Stimulated activated CD4-positive, alpha-beta T cell treated with anti-CD3 and anti-CD28 coated beads, Interleukin-4, amount 100 ng/mL, for 48 hours (primary cell): Measurements from ENCODE around the gene ZNF385B.

ENCODE experiments used
- DNase-seq, 2 donors: peaks; one replicate each; pipeline ENCODE4 v3.0.0-alpha.2; 2020; ENCODE audit warnings: low read depth in 2 of 2

ZNF385B gene

DNA sequence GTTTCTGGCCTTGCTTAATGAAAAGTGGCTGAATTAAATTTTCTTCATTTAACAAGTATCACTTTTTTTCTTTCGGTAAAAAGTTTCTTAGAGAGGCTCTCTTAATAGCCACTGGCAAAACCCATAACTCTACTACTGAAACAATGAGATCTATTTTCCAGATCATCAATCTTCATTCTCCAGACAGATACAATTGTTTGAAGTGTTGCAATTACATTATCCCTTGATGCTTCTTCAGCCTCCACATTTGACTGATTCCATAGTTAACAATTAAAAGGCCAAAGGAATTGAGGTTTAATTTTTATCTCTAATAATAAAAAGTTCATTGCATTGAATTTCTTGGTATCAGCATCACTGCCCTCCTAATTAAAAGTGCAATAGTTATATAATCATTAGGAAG is 176.3 kb downstream of the ZNF385B start:
- no peak for DNase-seq

DNA sequence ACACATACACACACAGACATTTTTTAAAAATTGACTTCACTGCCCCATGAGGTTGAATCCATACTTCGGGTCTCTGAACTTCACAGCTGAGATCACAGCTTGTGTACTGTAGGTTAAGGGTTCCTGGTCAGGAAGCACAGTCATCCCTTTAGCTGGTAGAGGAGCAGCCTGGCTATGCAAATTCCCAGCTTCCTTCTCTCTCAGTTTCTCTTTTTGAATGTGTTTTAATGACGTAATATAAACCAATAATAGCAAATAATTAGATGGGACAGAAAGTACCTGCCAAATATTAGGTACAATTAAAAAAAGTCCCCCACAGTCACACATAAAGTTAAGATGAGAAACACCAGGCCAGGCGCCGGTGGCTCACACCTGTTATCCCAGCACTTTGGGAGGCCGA is 178.7 kb downstream of the ZNF385B start:
- no peak for DNase-seq

DNA sequence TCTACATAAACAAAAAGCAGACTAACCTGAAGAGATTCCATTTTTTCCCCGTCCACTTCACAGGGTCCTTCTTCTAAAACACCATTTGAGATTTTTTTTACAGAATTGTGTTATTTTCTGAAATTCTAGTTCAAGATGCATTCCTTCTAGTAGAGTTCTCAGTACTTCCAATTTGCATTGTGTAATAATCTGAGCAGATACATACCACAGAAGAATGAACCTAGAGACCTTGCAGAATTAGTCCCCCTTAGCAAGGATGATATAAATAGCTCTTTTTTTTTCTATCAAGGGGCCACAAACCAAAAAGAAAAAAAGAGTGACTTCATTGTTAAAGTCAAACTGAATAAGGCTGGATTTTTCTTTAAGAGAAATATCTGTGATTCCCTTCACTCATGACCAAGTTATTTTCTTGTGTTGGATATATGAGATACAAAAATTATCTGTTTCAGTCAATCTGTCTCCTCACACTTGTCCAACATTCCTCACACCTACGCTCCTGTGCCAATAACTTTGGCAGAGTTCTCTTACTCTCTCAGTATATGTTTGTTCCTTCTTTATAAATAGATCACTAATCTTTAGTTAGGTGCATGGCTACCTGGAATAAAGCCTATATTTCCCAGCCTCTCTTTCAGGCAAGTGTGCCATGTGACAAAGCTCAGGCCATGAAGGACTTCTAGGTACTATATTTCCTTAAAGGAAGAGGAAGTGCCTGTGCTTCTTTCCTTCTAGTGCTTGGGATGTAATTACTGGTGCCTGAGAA is 183.5 kb downstream of the ZNF385B start:
- DNase-seq = no peak

DNA sequence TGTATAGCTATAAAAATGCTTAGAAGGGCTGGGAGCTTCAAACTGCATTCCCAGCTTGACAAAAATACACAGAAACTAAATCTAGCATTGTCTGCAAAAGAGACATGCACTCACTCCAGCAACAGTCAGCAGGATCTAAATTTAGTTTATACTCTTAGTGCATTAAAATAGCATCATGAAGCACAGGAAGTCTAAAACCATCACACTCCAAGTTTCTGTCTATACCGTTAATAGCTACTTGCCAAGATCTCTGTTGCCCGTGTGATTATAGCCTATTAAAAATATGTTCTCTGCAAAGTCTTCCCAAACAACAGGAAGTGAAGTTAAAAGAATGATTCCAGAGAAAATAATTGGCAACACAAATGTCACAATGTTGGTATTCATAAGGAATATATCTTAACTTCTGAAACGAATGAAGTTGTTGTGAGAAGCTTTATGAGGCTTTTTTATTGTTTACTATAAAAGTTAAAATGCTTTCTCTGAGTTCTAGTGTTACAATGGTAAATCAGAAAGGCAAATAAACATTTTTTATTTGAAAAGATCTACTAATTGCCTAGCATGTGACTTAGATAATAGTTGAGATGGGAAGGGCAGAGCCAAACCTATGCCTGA is 184.2 kb downstream of the ZNF385B start:
- DNase-seq = no peak

DNA sequence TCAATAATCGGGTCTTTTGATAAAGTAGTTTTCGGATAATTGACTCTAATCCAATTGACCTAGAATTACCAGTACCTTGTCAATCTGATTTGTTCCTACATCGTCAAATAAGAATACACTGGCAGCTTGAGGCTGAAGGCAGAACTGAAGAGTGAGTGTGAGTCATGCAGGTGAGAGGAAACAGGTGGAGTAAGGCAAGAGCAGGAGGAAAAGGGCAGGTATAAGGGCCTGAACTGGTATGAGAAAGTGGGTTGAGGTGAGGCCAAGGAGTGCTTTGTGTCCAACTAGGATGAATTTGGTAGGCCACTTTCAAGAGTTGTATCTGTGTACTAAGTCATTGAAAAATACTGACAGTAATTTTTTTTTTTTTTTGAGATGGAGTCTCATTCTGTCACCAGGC is 186.0 kb downstream of the ZNF385B start:
- no peak for DNase-seq

DNA sequence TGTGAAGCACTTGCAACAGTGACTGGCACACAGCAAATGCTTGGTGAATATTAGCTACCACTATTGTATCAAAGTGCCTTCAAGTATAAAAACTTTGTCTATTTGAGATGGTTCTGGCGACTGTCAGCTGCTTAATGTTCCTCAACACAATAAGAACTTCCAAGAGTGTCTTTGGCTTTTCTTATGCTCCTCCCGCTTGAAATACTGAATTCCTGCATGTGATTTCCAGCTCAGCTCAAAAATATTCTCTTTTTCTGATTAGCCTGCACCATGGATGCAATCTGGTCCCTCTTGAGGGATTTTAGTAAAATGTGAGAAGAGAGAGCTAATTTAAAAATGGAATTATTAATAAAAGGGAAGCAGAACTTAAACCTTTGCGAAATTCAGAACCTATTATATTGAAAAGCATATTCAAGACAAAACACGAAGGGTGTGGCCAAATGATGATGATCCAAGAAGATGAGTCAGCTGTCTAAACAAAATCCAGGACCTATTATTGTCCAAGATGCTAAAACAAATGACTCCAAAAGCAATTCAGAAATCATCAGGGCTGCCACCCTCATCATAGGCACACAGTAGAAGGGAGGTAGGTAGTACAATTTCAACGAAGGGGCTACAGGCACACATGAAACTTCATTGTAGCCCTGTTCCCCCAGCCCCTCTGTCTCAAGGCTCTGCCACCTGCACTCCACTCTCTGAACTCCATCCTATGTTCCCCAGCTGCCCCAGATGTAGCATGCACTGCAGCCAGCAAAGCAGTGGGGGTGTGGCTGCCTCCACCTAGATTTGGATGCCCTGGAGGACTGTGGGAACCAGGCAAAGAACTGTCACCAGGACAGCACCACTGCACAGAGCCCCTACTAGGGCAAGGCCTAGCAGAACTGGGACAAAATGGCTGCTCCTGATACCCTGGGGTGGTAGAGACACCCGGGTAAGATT is 190.1 kb downstream of the ZNF385B start:
- no peak for DNase-seq

DNA sequence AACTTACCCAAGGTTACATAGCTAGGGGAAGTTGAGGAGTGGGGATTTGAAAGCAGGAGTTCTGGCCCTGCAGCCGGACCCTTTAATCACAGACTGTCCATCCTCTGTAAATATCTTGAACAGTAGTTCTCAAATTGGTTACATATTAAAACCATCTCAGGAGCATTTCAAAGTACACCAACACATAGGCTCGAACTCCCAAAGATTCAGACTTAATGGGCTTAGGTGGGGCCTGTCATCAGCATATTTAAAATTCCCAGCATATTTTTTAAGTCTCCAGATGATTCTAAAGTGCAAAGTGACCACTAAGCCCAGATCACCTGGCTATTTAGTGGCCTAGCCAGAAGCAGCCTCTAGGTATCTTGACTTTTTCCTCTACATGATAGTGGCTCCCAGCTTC is 192.2 kb downstream of the ZNF385B start:
- DNase-seq = no peak

DNA sequence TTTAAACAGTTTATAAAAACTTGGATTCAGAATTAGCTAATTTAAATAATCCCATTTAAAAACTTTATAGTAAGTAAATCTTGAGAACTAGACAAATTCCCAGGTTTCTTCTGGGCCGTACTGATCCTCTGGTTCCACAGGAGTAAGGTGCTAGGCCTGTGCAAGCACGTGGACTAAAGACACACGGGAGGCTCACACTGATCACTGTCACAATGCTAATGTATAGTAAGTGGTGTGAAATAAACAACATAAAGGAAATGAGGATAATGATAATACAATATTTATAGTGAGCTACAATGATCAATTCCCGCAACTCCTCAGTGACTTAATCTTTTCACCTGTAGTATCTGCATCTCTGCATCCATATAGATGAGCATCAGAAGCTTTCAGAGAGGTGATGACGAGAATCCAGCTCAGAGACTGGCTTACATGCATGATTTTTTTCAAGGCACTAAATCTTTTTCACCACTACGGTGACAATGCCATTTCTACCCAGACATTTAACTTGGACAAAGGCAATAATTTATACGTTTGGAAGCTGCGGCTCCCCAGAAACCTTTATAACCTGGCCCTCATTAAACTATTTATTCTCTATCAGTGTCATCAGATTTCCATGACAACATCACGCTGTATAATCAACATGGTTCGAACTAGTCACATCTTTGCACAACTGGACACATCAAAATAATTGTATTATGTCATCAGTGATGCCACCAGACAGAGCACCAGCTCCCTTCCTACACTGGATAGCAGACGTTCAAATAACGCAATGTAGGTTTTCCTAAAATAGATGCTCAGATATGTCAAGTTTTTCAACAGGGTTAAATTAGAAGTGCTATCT is 196.2 kb downstream of the ZNF385B start:
- DNase-seq = no peak

DNA sequence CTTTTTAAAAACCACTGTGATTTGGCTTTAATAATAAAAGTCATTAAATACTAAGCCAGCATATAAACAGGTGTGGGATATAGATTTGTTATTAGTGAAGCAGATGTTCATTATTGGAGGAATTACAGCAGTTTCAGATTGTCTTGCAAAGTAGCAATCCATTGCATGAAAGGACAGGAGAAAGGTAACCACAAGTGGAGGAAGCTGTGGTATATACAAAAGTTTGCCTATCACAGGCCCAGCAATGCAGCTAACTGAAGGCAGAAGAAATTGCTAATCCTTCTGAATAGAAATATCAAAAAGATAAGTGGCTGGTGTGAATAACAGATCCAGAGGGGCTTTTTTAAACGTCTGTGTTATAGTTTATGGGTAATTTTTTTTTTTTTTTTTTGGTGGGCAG is 199.4 kb downstream of the ZNF385B start:
- no peak for DNase-seq

DNA sequence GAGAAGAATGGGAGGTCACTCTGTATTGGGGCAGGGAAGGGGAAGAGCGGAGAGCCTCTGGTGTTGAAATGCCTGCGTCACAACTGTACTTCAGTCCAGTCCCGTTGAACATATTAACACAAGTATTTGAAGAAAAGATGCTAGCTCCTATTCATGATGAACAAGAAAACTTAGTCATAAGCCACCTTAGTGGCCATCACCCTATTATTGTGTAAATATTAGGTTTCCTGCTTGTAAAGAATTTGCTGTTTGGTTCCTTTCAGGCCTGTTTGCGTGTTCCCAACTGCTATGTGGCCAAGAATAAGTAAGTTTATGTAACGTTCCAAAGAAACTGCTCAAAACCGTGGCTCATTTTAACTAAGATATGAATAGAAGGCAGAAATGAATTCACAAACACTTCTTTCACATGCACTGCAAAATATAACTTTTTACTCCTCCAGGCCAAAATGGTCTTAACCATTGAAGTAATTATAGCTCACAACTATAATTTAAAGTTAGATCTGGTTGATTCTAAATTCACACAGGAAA is 204.3 kb downstream of the ZNF385B start:
- DNase-seq = no peak

DNA sequence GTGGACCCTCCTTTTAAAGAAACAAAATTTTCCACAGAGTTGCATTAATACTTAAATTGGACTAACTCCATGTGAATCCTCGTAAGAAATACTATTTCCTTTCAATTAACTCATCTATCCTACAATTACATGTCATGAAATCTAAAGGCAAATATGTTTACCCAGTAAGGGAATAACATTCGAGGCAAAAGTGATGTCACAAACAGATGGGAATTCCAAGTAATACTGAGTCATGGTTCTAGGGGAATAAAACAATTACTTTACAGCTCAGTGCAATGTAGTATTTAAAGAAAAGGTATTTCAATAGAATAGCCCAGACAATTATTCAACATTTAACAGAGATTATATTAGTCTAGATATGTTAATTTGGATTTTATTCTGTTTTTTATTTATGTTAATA is 205.8 kb downstream of the ZNF385B start:
- no peak for DNase-seq

DNA sequence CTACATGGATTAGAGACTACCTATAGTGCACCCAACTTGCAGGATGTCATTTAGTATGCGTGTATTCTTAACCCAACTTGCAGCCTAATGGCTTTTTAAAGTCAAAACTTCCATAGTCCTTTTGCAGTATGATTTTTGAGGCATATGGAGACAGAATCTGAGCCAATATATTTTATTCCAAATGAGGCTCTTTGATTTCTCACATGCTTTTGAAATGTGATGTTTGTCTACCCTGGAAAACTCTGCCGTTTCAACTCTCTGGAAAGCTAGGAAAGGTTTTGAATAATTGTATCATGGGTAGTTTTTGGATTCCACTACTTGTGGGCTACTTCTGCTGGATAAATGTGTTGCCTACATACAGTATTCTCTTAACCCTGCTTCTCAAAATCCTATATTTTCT is 206.6 kb downstream of the ZNF385B start:
- no peak for DNase-seq

DNA sequence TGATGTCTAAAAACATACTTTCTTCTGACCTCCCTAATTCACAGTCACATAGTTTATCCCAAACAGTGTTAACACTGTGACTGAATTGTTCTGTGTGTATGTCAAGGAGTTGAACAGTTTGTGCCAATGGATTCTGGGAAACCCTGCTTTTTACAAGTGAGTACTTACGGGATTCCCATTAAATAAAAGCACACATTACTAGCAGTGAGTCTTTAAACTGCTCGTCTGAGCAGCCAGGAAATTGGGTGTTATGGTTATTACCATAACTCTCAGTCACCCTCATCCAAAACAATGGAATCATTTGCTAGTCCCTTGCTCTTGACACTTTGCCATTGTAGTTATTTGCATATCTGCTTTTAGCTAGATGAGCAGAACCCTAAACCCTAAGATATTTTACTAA is 209.1 kb downstream of the ZNF385B start:
- DNase-seq = no peak

DNA sequence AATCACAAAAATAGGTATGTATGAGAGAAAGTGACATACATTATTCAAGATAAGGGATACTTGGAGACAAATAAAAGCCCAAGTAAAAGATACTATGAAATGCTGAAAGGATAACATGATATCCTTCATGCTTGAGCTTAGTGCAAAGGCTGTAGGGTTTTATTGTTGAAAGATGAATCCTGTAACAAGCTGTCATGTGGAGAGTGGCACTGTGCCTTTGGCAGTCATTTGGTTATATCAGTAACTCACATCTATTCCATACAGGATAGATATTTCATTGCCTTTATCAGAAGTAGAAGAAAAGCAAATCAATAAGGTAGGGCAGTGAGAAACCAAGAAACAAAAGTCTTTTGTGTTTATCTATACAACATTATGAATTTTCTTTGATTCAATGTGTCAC is 211.0 kb downstream of the ZNF385B start:
- no peak for DNase-seq

DNA sequence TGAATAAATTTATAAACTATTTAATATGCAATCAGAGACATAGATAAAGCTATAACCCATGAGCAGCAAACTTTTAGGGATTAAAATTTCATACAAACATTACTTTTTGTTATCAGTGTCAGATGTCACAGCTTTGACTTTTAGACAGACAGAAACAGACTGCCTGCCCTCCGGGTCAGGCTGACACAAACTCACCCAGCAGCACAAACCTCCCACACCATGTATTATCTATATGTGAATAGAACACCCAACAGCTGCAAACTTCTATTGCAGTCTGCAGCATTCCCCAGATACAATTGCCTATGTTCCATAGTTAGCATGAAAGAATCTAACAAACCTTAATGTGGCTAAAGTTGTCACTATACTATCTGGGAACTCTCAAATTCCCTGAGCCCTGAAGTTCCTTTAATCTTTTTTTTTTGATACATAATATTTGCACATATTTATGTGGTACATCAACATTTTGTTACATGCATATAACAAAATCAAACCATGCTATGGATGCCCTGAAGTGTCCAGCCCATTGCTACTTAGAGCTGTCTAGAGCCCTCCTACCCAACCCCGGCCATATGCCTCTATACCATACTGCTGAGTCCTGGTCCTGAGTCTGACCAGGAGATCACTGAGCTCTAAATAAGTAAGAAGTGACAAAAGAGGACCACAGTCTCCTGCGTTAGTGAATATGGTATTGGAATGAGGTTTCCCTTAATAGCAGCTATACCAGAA is 214.4 kb downstream of the ZNF385B start:
- DNase-seq = no peak

DNA sequence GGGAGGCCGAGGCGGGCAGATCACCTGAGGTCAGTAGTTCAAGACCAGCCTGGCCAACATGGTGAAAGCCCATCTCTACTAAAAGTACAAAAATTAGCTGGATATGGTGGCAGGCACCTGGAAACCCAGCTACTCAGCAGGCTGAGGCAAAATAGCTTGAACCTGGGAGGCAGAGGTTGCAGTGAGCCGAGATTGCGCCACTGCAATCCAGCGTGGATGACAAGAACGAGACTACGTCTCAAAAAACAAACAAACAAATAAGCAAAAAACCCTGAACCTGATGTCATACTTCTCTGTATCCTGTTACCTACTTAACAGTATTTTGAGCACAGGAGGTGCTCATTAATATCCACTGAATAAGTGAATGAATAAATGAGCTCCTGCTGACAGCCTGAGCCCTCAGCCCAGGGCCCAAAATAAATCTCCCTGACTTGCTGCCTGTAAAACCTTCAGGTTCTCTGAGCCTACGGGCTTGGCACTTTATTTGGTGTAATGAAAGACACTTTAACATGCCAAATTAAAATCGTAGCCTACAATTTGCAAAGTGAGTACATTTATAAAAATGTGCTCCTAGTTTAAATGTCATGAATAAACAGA is 215.1 kb downstream of the ZNF385B start:
- DNase-seq = no peak

DNA sequence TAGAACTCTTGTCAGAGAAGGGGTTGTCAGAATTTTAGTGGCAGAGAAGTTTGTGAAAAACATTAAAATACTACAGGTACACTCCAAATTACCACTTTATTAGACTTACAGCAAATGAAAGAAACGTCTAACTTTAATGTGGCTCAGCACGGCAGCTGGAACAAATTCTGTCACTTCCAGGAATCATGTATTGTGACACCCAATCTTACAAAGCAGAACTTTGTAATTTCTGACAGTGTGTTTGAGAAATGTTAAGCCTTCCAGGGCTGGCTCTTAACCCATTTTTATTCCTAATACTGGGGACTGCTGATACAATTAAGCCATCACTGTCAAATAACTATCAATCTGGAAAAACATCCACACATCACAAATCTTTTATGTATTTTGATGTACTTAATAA is 216.4 kb downstream of the ZNF385B start:
- DNase-seq = no peak

DNA sequence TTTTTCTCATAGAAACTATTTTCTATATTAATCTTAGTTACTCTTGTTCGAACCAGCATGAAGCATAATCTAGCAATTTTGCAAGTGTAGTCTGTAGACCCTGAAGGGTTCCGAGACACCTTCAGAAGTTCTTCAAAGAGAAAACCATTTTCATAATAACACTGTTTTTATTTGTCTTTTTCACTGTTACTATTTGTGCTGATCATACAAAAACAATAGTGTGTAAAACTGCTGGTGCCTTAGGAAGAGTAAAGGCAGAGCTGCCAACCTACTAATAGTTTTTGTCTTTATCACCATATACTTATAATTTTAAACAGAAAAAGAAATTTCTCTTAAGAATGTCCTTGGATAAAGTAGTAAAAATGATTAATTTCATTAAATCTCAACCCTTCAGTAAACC is 218.9 kb downstream of the ZNF385B start:
- DNase-seq = no peak

DNA sequence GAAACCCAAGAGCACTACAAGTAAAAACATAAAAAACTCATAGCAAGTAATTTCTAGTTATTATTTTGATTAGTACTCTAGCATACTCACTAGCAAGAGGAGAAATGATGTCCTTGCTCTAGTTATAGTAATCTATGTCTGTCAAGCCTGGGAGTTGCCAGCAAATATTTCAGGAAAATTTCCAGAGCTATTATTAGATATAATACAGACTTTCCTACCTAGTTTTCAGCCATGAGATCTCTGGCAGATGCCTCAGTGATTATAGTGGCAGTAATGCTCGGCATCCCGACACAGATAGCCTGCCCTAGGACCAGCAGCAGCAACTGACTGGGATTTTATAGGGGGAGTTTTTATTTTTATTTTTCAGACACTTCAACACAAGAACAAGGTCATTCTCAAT is 224.4 kb downstream of the ZNF385B start:
- no peak for DNase-seq
